ENCODE data around the gene PCYT2. TPM values are rescaled to one million over a fixed set of nuclear protein-coding genes. Genes with fewer than 3 reads are reported as not detected.
"Not testable (repeated sequence)": the region's sequence is repeated elsewhere in the genome, so short reads cannot be mapped to it uniquely, and the experiment has no call there.

PCYT2 gene
- total RNA-seq, 8 experiments from 2014 or later = 11.3 to 40.6 (median 16.0) TPM

- ATAC-seq (replicated peaks in 6 of 8) = no peak
- in situ Hi-C loops (cut with MboI; ENCODE audit: low pct_unique_long_range_greater_than_20kb in 2 of 9, low sequenced_read_pairs in 9 of 9, unreplicated experiment in 9 of 9) = no loop called here
- Histone ChIP-seq H3K4me3 (no peak overlapping the region), H3K27ac (no peak overlapping the region), H3K4me1 (replicated peaks in 1 of 2) (peaks cover 41 to 44% of the 10 kb centered on the region in 2 donors)
- 69 to 100% (median 95%) methylated on average over 2 to 3 of the region's 3 CpGs for WGBS, 10 experiments
Measured at GRCh38 chr17:81921537-81921862, 10.3 kb upstream of the PCYT2 start.

GRCh38 chr17:81920612-81921536 is 9.7 kb upstream of the PCYT2 start:
- Histone ChIP-seq H3K27ac (no peak overlapping the region), H3K4me1 (replicated peaks in 1 of 2) (peaks cover 37 to 38% of the 10 kb centered on the region in 2 donors), H3K4me3 (no peak overlapping the region)
- no peak for ATAC-seq (replicated peaks in 6 of 8)
- in situ Hi-C loops (cut with MboI; ENCODE audit: low pct_unique_long_range_greater_than_20kb in 2 of 9, low sequenced_read_pairs in 9 of 9, unreplicated experiment in 9 of 9) = no loop called here
- WGBS, 10 experiments = 72 to 99% (median 90%) methylated on average over 1 to 12 of the region's 33 CpGs

- Histone ChIP-seq H3K4me3 (no peak overlapping the region), H3K4me1 (replicated peaks in 1 of 2) (peaks cover 25% of the 10 kb centered on the region in 2 donors), H3K27ac (no peak overlapping the region)
- WGBS, 10 experiments = 25 to 94% (median 81%) methylated on average over 1 to 5 of the region's 15 CpGs; no CpG with 5 or more reads in 3 of the 10 experiments
- ATAC-seq (replicated peaks in 6 of 8) = no peak
- in situ Hi-C loops (cut with MboI; ENCODE audit: low pct_unique_long_range_greater_than_20kb in 2 of 9, low sequenced_read_pairs in 9 of 9, unreplicated experiment in 9 of 9) = no loop called here
Measured at GRCh38 chr17:81918832-81919545, 7.8 kb upstream of the PCYT2 start.

- ATAC-seq (replicated peaks in 6 of 8) = peak in 6 of 8 experiments; percentile 28 to 44 (median 40)
- in situ Hi-C loops (cut with MboI; ENCODE audit: low pct_unique_long_range_greater_than_20kb in 2 of 9, low sequenced_read_pairs in 9 of 9, unreplicated experiment in 9 of 9) = not testable (repeated sequence)
Measured at GRCh38 chr17:81918333-81918669, 7.1 kb upstream of the PCYT2 start.

GRCh38 chr17:81917565-81918332 is 6.5 kb upstream of the PCYT2 start, which contains the start of gene SIRT7:
SIRT7 (minus strand) TSS chr17:81918176; CDS start chr17:81918131, 45 bp downstream.
- peak within 1 kb of the TSS; percentile 75 to 87 for H3K27ac ChIP-seq
- in situ Hi-C loops (cut with MboI; ENCODE audit: low pct_unique_long_range_greater_than_20kb in 2 of 9, low sequenced_read_pairs in 9 of 9, unreplicated experiment in 9 of 9) = no loop called here
- WGBS, 10 experiments = 0 to 3% (median 0%) methylated on average over 1 to 6 of the region's 94 CpGs; no CpG with 5 or more reads in 5 of the 10 experiments

More at GRCh38 chr17:81918333-81918669, 7.1 kb upstream of the PCYT2 start:
- H3K4me1 ChIP-seq (replicated peaks in 1 of 2) = peaks cover 18% of the 10 kb centered on the region in 2 donors
- H3K4me3 ChIP-seq = peak overlapping the region; percentile 65 to 85 (median 75)
- 23 to 80% methylated on average over 1 to 4 of the region's 9 CpGs; no CpG with 5 or more reads in 8 of the 10 experiments for WGBS, 10 experiments
- H3K27ac ChIP-seq = peak overlapping the region; percentile 75 to 87

GRCh38 chr17:81916234-81917001 is 5.2 kb upstream of the PCYT2 start:
- in situ Hi-C loops (cut with MboI; ENCODE audit: low pct_unique_long_range_greater_than_20kb in 2 of 9, low sequenced_read_pairs in 9 of 9, unreplicated experiment in 9 of 9) = no loop called here
- H3K27ac ChIP-seq = no peak overlapping the region
- peak in 3 of 8 experiments; percentile 71 to 81 (median 72) for ATAC-seq (replicated peaks in 6 of 8)
- H3K4me1 ChIP-seq (replicated peaks in 1 of 2) = peaks cover 11 to 13% of the 10 kb centered on the region in 2 donors
- WGBS, 10 experiments = 42 to 89% (median 78%) methylated on average over 3 to 13 of the region's 21 CpGs; no CpG with 5 or more reads in 1 of the 10 experiments
- H3K4me3 ChIP-seq = peak overlapping the region in 2 of 5 donors; percentile 65 to 85

More at GRCh38 chr17:81917565-81918332, 6.5 kb upstream of the PCYT2 start, which contains the start of gene SIRT7:
- peak; percentile 30 to 82 (median 75) for ATAC-seq (replicated peaks in 6 of 8)
- H3K4me1 ChIP-seq (replicated peaks in 1 of 2) = peaks cover 13% of the 10 kb centered on the region in 2 donors
- peak within 1 kb of the TSS; percentile 65 to 85 (median 75) for H3K4me3 ChIP-seq

GRCh38 chr17:81915331-81915730 is 4.1 kb upstream of the PCYT2 start:
- ATAC-seq (replicated peaks in 6 of 8) = no peak
- Histone ChIP-seq H3K27ac (no peak overlapping the region), H3K4me3 (no peak overlapping the region), H3K4me1 (replicated peaks in 1 of 2) (peaks cover 11 to 15% of the 10 kb centered on the region in 2 donors)
- WGBS, 10 experiments = 83 to 100% (median 95%) methylated on average over 1 to 3 of the region's 12 CpGs; no CpG with 5 or more reads in 6 of the 10 experiments
- in situ Hi-C loops (cut with MboI; ENCODE audit: low pct_unique_long_range_greater_than_20kb in 2 of 9, low sequenced_read_pairs in 9 of 9, unreplicated experiment in 9 of 9) = no loop called here

- in situ Hi-C loops (cut with MboI; ENCODE audit: low pct_unique_long_range_greater_than_20kb in 2 of 9, low sequenced_read_pairs in 9 of 9, unreplicated experiment in 9 of 9) = no loop called here
- no peak for ATAC-seq (replicated peaks in 6 of 8)
- H3K4me1 ChIP-seq (replicated peaks in 1 of 2) = peaks cover 17 to 21% of the 10 kb centered on the region in 2 donors
- H3K27ac ChIP-seq = no peak overlapping the region
- 80 to 100% (median 97%) methylated on average over 1 to 19 of the region's 36 CpGs; no CpG with 5 or more reads in 6 of the 10 experiments for WGBS, 10 experiments
- H3K4me3 ChIP-seq = no peak overlapping the region
Measured at GRCh38 chr17:81914103-81914850, 3.1 kb upstream of the PCYT2 start.

- 80 to 100% (median 92%) methylated on average over 1 to 13 of the region's 31 CpGs; no CpG with 5 or more reads in 4 of the 10 experiments for WGBS, 10 experiments
- ATAC-seq (replicated peaks in 6 of 8) = no peak
- in situ Hi-C loops (cut with MboI; ENCODE audit: low pct_unique_long_range_greater_than_20kb in 2 of 9, low sequenced_read_pairs in 9 of 9, unreplicated experiment in 9 of 9) = no loop called here
Measured at GRCh38 chr17:81913394-81914102, 2.3 kb upstream of the PCYT2 start.

GRCh38 chr17:81912441-81913309 is 1.5 kb upstream of the PCYT2 start:
- ATAC-seq (replicated peaks in 6 of 8) = peak in 2 of 8 experiments; percentile 5 to 24
- 25 to 100% (median 85%) methylated on average over 1 to 10 of the region's 32 CpGs for WGBS, 10 experiments
- no peak overlapping the region for H3K4me3 ChIP-seq
- in situ Hi-C loops (cut with MboI; ENCODE audit: low pct_unique_long_range_greater_than_20kb in 2 of 9, low sequenced_read_pairs in 9 of 9, unreplicated experiment in 9 of 9) = no loop called here
- H3K27ac ChIP-seq = no peak overlapping the region
- peaks cover 13 to 17% of the 10 kb centered on the region in 2 donors for H3K4me1 ChIP-seq (replicated peaks in 1 of 2)

More at GRCh38 chr17:81913394-81914102, 2.3 kb upstream of the PCYT2 start:
- H3K27ac ChIP-seq = no peak overlapping the region
- peaks cover 17 to 21% of the 10 kb centered on the region in 2 donors for H3K4me1 ChIP-seq (replicated peaks in 1 of 2)
- H3K4me3 ChIP-seq = no peak overlapping the region
